Right lobe of liver (tissue), 6 donors: Measurements from ENCODE around the gene ADARB2. TPM values are rescaled to one million over a fixed set of nuclear protein-coding genes. Genes with fewer than 3 reads are reported as not detected.

Source experiments
- ATAC-seq, 4 donors: fragments of 200-7000 bp; cut with Tn5 transposase; one replicate each; pipeline ENCODE4 v1.9.1; 2020; ENCODE audit warnings: mild to moderate bottlenecking in 4 of 4, moderate library complexity in 4 of 4
- DNase-seq, 3 donors: peaks; one replicate each; pipeline ENCODE4 v3.0.0-alpha.2; 2020
- H3K27ac ChIP-seq, 3 donors: fragments of 200-600 bp; one replicate each; pipeline ENCODE4 v1.8.0; 2022
- H3K27me3 ChIP-seq, 2 donors: fragments of 200-600 bp; one replicate each; pipeline ENCODE4 v1.8.0; 2022
- H3K36me3 ChIP-seq, 4 donors: fragments of 200-600 bp; sonication (generic) in 1 of 4; one replicate each; pipeline versions ENCODE4 v1.5.1 to v1.8.0; 2017 to 2022; ENCODE audit warnings: control low read depth in 1 of 4
- H3K4me1 ChIP-seq, 4 donors: fragments of 200-600 bp; sonication (generic) in 1 of 4; one replicate each; pipeline versions ENCODE4 v1.5.1 to v1.8.0; 2017 to 2022; ENCODE audit warnings: control low read depth in 1 of 4
- H3K4me3 ChIP-seq, 3 donors: fragments of 200-600 bp; one replicate each; pipeline ENCODE4 v1.8.0; 2022
- H3K9me3 ChIP-seq, 4 donors: fragments of 200-600 bp; sonication (generic) in 1 of 4; one replicate each; pipeline versions ENCODE4 v1.5.1 to v1.8.0; 2017 to 2022; ENCODE audit warnings: control low read depth in 1 of 4
- CTCF ChIP-seq, 4 donors: fragments of 200-600 bp in 3 of 4; fragments of 450-650 bp in 1 of 4; IDR thresholded peaks; one replicate each; pipeline versions ENCODE4 v1.5.1 to v1.8.0; 2016 to 2022; ENCODE audit warnings: antibody characterized with exemption in 4 of 4, mild to moderate bottlenecking in 2 of 4
- POLR2A ChIP-seq: fragments of 450-650 bp; IDR thresholded peaks from one replicate; pipeline ENCODE4 v1.6.1; 2017; ENCODE audit warnings: antibody characterized with exemption, mild to moderate bottlenecking
- WGBS: methylation state at CpG from one replicate; pipeline ENCODE4 v1.1.6; 2018; ENCODE audit warnings: low coverage, low lambda C conversion rate; ENCODE audit not compliant: insufficient coverage; ENCODE audit errors: missing lambda C conversion rate; 5-methylcytosine and 5-hydroxymethylcytosine counted together
- intact Hi-C, 2 donors: fragments of 100-400 bp; cut with DNase I; formaldehyde crosslinking; loops; one replicate each; pipeline versions ENCODE4 v1.11.2 to v1.14.1; 2022
- total RNA-seq, 6 experiments: library from RNA; depleted of rRNA in 2 of 6; stranded (reverse); fragments of >200 nt in 2 of 6; fragmentation: NEBNext Ultra II Directional in 3 of 6; extraction: Animal tissue kit (Norgen Biotek cat#: 25700) in 3 of 6; gene quantifications; one replicate each; pipeline versions ENCODE4 v1.1.0 to v1.2.4, GENCODE V29; 2016 to 2023
- donor health status: DM: no; HTN: yes; CAD: no.
- donor health status: DM: no; HTN: no; CAD: no.
- donor health status: DM: no; HTN: no; CAD: no.
- donor health status: DM: no; HTN: yes; CAD: no.
- donor health status: DM: no; HTN: yes; CAD: no.

The ADARB2 gene
- total RNA-seq, 6 experiments from 2014 or later = 0.07 to 0.68 (median 0.42) TPM

- intact Hi-C loops = no loop called here
- no peaks in the 10 kb centered on the region for H3K27me3 ChIP-seq
- H3K9me3 ChIP-seq = no peaks in the 10 kb centered on the region
- H3K27ac ChIP-seq = no peak overlapping the region
- TF ChIP-seq CTCF (IDR thresholded peaks at IDR 0.05) (no peak), POLR2A (no peak)
- WGBS = 72% methylated on average over 24 of the region's 29 CpGs
- DNase-seq = no peak
- H3K4me1 ChIP-seq = no peaks in the 10 kb centered on the region
- no peaks in the 10 kb centered on the region for H3K36me3 ChIP-seq
- H3K4me3 ChIP-seq = no peak overlapping the region
- no peak for ATAC-seq
These were observed 169.4 kb downstream of the ADARB2 start for GRCh38 chr10:1567742-1568495.

GRCh38 chr10:1567152-1567551, 170.2 kb downstream of the ADARB2 start:
- H3K27ac ChIP-seq = no peak overlapping the region
- H3K9me3 ChIP-seq = no peaks in the 10 kb centered on the region
- no peak overlapping the region for H3K4me3 ChIP-seq
- DNase-seq (no peak), ATAC-seq (peak in 1 of 4 donors; percentile 18)
- H3K27me3 ChIP-seq = no peaks in the 10 kb centered on the region
- H3K4me1 ChIP-seq = no peaks in the 10 kb centered on the region
- no peaks in the 10 kb centered on the region for H3K36me3 ChIP-seq
- no peak for TF ChIP-seq POLR2A
- TF ChIP-seq CTCF (IDR thresholded peaks at IDR 0.05) = no peak
- intact Hi-C loops = no loop called here
- 44% methylated on average over 2 of the region's 7 CpGs for WGBS

GRCh38 chr10:1564791-1565190, 172.5 kb downstream of the ADARB2 start:
- 100% methylated on average over 4 of the region's 11 CpGs for WGBS
- no peak for DNase-seq
- ATAC-seq = no peak

GRCh38 chr10:1563028-1563427, 174.3 kb downstream of the ADARB2 start:
- H3K27me3 ChIP-seq = no peaks in the 10 kb centered on the region
- no peaks in the 10 kb centered on the region for H3K36me3 ChIP-seq
- intact Hi-C loops = no loop called here
- DNase-seq = peak in 1 of 3 donors; percentile 13
- H3K4me1 ChIP-seq = no peaks in the 10 kb centered on the region
- 55% methylated on average over 4 of the region's 13 CpGs for WGBS
- no peak overlapping the region for H3K27ac ChIP-seq
- H3K4me3 ChIP-seq = no peak overlapping the region
- peak in 1 of 4 donors; percentile 19 for ATAC-seq
- H3K9me3 ChIP-seq = no peaks in the 10 kb centered on the region
- TF ChIP-seq CTCF (IDR thresholded peaks at IDR 0.05) (no peak), POLR2A (no peak)

More at GRCh38 chr10:1564791-1565190, 172.5 kb downstream of the ADARB2 start:
- Histone ChIP-seq H3K4me1 (no peaks in the 10 kb centered on the region), H3K27ac (no peak overlapping the region), H3K27me3 (no peaks in the 10 kb centered on the region), H3K4me3 (no peak overlapping the region), H3K36me3 (no peaks in the 10 kb centered on the region), H3K9me3 (no peaks in the 10 kb centered on the region)
- intact Hi-C loops = no loop called here
- TF ChIP-seq CTCF (IDR thresholded peaks at IDR 0.05) (no peak), POLR2A (no peak)
